ENCODE results near the gene DOCK4.
"Not testable (repeated sequence)": the region's sequence is repeated elsewhere in the genome, so short reads cannot be mapped to it uniquely, and the experiment has no call there.

DOCK4 gene

DNA sequence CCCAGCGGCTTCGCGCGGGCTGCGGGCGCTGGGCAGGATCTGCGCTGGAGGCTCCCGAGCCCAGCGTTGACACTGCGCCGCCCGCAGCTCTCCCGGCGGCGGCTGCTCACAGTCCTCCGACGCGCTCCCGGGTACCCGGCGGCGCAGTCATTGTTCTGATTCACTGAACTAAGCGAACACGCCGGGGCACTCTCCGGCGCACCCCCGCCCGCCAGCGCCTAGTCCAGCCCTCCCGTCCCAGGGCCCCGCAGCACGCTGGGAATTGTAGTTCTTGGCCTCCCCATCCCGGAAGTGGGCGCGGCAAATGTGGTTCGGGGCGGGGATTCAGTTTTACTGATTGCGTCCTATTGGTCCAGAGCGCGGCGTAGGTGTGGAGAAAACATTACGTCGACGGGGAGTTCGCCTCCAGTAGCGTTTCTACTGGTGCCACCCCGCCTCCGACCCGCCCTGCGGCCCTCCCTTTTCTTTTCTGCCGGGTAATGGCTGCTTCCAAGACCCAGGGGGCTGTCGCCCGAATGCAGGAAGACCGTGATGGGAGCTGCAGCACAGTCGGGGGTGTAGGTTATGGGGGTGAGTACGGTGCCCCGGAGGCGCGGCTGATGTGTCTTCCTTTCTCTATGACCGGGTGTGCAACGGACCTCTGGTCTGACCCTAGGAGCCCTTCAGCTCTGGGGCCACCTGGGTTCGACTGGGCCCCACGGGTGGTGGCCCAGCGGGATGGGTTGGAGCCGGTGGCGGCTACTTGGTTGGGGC lies at the start of gene DOCK4, which contains the start of gene ZNF277:
Gene DOCK4 (minus strand): TSS at position 162 of the 753 bp plus-strand sequence. CDS start 261 bp downstream, outside the sequence.
Gene ZNF277 (plus strand): TSS at position 458 of the 753 bp plus-strand sequence. CDS start 22 bp downstream, at position 480.
- DNase-seq (ENCODE audit: low read depth): peak; percentile 93

GRCh38 chr7:112255388-112255720 lies 49.2 kb upstream of the DOCK4 start:
- no peak for DNase-seq (ENCODE audit: low read depth)

GRCh38 chr7:112254709-112255387 lies 48.6 kb upstream of the DOCK4 start:
- DNase-seq (ENCODE audit: low read depth): no peak

DNA sequence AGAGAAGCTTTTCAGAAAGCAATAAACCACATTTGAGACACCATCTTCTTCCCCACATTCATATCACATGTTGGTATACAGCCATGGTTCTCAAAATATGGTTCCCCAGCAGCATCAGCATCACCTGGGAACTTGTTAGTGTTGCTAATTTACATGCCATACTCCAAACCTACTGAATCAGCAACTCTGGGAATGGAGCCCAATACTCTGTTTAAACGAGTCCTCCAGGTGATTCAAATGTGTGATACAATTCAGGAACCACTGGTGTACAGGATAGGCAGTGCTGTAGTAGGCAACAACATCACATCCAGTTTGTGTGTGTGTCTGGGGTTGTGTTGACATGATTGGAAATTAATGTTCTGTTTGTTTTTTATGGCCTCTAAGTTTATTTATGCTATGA lies 48.0 kb upstream of the DOCK4 start:
- DNase-seq (ENCODE audit: low read depth): no peak

DNA sequence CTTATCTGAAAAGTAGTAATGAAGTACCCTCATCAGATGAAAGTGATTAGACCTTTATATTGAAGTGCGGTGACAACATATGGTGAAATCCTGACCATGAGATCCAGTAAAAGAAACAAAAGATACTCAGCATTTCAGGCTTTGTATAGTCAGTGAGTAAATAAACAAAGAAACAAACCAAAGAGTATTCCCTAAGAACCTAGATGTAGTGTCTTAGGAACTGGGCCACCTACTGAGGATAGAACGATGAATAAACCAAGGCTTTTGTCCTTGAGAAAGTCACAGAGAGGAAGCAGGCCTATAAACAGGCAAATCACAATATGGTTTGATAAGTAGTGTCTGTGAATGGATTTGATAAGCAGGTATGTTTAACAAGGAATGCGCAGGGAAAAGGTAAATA lies 46.5 kb upstream of the DOCK4 start:
- DNase-seq (ENCODE audit: low read depth): no peak

DNA sequence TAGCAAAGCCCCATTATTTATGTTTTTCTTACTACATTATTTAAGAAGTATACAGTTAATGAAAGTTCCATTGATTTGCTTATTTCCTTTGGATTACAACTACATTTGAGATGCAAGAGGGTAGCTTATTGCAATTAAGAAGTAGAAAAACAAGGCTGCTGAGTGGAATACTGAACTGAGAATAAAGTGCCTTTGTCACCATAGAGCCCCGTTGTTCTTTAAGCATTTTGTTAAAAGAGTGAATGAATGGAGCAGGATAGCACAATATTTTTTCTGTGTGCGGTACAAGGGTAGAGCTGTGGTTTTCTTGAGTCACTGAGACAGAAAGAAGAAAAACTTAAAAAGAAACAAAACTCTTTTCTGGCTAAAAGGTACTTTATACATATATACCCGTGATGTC lies 45.9 kb upstream of the DOCK4 start:
- no peak for DNase-seq (ENCODE audit: low read depth)

DNA sequence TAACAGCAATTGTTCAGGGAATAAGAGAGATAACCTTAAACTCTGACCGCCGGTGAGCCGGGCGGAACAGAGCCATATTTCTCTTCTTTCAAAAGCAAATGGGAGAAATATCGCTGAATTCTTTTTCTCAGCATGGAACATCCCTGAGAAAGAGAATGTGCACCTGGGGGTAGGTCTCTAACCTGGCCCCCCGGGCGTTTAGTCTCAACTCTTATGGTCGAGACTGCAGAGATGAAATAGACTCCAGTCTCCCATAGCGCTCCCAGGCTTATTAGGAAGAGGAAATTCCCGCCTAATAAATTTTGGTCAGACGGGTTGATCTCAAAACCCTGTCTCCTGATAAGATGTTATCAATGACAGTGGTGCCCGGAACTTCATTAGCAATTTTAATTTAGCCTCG lies 43.8 kb upstream of the DOCK4 start:
- DNase-seq (ENCODE audit: low read depth): not testable (repeated sequence)

DNA sequence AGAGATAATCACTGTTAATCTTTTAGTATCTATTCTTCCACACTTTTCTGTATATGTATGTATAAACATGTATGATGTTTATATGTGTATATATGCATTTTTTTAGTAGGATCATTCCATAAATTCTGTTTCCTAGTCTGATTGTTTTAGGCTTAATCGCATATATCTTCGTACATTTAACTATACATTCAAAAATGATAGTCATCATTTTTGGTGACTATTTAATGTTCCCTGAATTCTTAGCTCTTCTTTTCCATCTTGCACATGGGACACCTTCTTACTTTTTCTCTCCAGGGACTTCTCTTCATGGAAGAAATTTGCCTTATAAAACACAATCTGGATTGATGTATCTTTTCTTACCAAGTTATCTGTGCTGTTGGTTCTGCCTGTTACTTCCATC lies 42.4 kb upstream of the DOCK4 start:
- DNase-seq (ENCODE audit: low read depth): no peak

DNA sequence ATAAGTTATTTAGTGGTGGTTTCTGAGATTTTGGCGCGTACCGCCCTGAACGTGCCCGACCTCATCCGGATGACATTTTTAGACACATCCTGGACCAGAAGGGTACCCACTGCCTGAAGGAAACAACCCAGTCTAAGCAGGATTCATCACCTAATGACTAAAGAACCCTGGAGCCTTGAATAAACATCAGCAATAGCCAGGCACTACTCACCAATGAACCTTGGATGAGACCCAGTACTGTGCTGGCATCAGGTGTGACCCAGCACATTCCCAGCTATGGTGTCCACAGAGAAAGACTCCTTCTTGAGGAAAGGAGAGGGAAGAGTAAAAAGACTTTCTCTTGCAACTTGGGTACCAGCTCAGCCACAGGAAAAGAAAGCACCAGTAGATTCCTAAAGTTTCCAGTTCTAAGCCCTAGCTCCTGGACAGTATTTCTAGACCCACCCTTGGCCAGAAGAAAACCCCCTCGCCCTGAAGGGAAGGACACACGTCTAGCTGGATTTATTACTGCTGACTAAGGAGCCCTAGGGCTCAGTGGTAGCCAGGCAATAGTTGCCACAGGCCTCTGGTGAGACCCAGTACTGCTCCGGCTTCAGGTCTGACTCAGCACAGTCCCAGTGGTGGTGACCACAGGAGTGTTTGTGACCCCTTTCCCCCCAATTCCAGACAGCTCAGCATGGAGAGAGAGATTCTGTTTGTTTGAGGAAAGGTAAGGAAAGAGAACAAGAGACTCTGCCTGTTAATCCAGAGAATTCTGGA lies 32.8 kb upstream of the DOCK4 start:
- DNase-seq (ENCODE audit: low read depth): no peak

- DNase-seq (ENCODE audit: low read depth): no peak
These were observed 32.1 kb upstream of the DOCK4 start for GRCh38 chr7:112238330-112238729.

GRCh38 chr7:112236597-112236996 lies 30.4 kb upstream of the DOCK4 start:
- DNase-seq (ENCODE audit: low read depth): no peak

DNA sequence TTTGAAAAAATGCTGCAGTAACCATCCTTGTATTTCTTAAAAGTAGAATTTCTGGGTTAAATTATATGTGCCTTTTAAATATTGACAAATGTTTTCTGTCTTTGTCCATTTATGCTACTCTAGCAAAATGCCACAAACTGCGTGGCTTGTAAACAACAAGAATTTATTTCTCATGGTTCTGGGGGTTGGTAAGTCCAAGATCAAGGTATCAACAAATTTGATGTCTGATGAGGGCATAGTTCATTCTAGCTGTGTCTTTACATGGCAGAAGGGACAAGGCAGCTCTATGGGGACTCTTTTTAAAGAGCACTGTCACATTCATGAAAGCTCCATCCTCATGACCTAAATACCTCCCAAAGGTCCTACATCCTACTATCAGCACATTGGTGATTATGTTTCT lies 27.9 kb upstream of the DOCK4 start:
- no peak for DNase-seq (ENCODE audit: low read depth)

DNA sequence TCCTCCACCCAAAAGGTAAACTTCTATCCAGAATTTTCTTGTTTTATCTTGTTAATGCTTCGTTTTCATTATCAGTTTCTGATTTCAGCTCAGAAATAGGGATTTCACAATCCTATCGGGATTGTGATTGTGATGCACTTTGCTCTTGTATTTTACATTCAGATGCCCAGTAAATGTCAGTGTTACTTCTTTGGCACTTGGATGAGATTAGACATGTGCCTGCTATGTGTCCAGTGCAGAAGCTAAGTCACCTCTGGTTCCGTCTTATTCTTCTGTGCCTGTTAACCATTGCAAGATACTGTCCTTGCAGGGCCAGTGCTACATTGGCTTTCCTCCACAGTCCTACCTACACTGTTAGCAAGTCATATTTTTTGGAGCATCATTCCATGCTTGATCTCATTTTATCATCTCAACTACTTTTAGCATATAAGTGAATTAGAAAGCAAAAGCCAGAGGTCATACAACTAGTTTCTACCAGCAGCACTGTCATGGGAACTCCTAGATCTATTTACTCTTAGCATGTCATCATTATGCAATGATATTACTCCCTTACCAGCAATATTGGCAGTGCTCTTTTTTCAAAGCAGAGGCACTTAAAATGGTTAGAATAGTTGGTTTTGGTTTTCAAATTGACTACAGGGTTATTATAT lies 27.0 kb upstream of the DOCK4 start:
- DNase-seq (ENCODE audit: low read depth): no peak

GRCh38 chr7:112232212-112232978 lies 26.2 kb upstream of the DOCK4 start:
- no peak for DNase-seq (ENCODE audit: low read depth)

- DNase-seq (ENCODE audit: low read depth): no peak
These were observed 22.4 kb upstream of the DOCK4 start for GRCh38 chr7:112228632-112229031.

DNA sequence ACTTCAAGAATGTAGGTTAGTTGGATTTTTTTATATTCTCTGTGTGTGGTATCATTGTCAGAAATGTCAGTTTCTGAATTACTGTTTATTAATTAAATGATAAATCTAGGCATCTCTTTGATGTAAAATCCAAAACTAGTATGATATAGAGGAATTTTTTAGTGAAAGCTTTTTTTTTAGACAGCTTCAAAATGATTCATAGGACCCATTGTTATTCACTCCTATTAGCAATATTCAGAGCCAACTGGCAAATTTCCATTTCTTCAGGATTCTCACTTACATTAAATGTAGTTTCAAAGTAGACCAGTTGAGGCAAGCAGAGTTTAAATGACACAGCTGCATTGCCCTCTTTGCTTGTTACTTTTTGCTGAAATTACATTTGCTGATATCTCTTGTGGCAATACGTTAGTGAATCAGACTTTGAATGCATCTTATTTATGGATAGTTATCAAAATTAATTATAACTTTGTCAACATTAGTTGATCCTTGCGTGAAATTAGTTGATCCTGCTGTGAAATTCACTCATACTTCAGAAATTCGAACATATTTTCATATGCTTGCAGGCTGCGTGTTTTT lies 20.6 kb upstream of the DOCK4 start:
- DNase-seq (ENCODE audit: low read depth): no peak

DNA sequence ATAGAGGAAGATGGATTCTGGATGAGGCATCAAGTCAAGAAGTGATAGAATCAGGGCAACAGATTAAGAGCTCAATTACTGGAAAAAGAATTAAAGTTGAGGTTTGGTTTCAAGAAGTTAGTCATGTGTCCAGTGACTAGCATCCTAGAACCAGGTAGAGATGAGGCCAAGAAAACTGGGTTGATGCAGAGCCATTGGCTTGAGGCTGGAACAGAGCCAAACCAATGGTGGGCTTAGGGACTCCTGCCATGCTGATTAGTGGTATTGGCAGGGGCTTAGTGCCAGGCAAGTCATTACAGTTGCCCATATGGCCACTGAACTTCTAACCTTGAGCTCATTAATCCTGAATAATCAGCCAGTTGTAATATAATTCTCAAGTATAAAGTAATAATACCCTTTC lies 18.8 kb upstream of the DOCK4 start:
- no peak for DNase-seq (ENCODE audit: low read depth)

GRCh38 chr7:112224186-112224585 lies 18.0 kb upstream of the DOCK4 start:
- no peak for DNase-seq (ENCODE audit: low read depth)

DNA sequence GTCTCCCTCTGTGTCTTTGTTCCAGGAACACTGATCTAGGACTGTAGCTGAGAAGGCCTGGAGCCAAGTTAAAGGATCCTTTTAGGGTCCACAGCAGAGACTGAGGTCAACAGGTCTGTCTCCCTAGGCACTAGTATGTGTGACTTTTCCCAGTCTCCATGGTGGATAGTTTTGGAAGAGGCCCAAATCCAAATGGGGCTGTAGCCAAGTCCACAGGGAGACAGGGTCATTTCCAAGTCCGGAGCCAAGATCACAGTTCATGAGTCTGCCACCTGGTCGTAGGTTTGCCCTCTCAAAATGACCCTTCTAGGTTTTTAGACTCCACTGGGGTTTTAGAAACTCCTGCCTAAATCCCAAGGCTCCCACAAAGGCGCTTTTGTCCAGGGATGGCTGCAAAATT lies 17.1 kb upstream of the DOCK4 start:
- DNase-seq (ENCODE audit: low read depth): no peak

DNA sequence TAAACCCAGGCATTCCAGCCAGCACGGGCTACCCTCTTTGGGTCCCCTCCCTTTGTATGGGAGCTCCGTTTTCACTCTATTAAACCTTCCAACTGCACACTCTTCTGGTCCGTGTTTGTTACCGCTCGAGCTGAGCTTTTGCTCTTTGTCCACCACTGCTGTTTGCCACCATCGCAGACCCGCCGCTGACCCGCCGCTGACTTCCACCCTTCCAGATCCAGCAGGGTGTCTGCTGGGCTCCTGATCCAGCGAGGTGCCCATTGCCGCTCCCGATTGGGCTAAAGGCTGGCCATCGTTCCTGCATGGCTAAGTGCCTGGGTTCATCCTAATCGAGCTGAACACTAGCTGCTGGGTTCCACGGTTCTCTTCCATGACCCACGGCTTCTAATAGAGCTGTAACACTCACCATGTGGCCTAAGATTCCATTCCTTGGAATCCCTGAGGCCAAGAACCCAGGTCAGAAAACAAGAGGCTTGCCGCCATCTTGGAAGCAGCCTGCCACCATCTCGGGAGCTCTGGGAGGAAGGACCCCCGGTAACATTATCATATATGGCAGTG lies 14.8 kb upstream of the DOCK4 start:
- no peak for DNase-seq (ENCODE audit: low read depth)

- no peak for DNase-seq (ENCODE audit: low read depth)
These were observed 9.6 kb upstream of the DOCK4 start for GRCh38 chr7:112215787-112216186.
